HL-60 (cell line): ENCODE measurements around the gene MAPK6.

Experiments
- DNase-seq, 2 experiments: peaks; one replicate each; pipeline ENCODE4 v3.0.0-alpha.2; 2010 to 2020; ENCODE audit warnings: low read depth in 1 of 2, low spot score in 1 of 2
- H3K27ac ChIP-seq: fragments of 250-450 bp; sonication (Bioruptor Pico); replicated peaks from 2 replicates; pipeline ENCODE4 v1.5.1; 2020; ENCODE audit warnings: mild to moderate bottlenecking, moderate library complexity
- H3K27me3 ChIP-seq: fragments of 250-450 bp; sonication (Bioruptor Pico); 2 replicates; pipeline ENCODE4 v1.5.1; 2021; ENCODE audit warnings: mild to moderate bottlenecking, moderate library complexity; ENCODE audit not compliant: insufficient read depth, poor library complexity, severe bottlenecking
- H3K4me3 ChIP-seq: replicated peaks from 2 replicates; pipeline ENCODE4 v1.5.1; 2011; ENCODE audit warnings: mild to moderate bottlenecking, control low read depth, low read length; ENCODE audit not compliant: insufficient read depth
- GABPA ChIP-seq: IDR thresholded peaks from 2 replicates; pipeline ENCODE4 v1.6.1; 2012; ENCODE audit warnings: low read depth
- POLR2AphosphoS5 ChIP-seq: IDR thresholded peaks from 2 replicates; pipeline ENCODE4 v1.6.1; 2012; ENCODE audit warnings: low read depth
- SPI1 ChIP-seq: IDR thresholded peaks from 2 replicates; pipeline ENCODE4 v1.6.1; 2012; ENCODE audit warnings: low read depth, mild to moderate bottlenecking, borderline replicate concordance
- TF ChIP-seq, protein P1 (sequence below): IDR thresholded peaks from one replicate; pipeline ENCODE4 v1.5.1; 2011; ENCODE audit warnings: low read length, control low read depth, inconsistent platforms; ENCODE audit not compliant: insufficient read depth
- TF ChIP-seq, protein P2 (sequence below): IDR thresholded peaks from 2 replicates; pipeline ENCODE4 v1.6.1; 2012; ENCODE audit warnings: low read depth; ENCODE audit not compliant: insufficient replicate concordance

The MAPK6 gene

DNA sequence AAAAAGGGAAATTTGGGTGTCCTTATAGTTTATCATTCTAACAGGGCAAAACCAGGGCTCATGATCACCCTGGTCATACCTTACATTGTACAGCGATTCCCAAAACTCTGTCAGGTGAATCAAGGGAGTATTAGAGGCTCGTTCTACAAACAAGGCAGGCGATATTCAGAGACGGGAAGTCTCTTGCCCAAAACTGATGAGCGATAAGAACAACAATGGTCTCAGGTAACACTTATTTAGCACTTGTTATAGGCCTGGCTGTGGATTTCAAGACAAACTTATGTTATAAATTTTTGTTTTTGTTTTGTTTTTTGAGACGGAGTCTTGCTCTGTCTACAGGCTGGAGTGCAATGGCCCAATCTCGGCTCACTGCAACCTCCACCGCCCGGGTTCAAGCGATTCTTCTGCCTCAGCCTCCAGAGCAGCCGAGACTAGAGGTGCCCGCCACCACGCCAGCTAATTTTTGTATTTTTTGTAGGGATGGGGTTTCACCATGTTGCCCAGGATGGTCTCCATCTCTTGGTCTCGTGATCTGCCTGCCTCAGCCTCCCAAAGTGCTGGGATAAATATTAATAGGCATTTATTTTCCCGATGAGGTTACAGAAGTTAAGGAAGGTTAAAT, 80.7 kb downstream of the MAPK6 start:
- Histone ChIP-seq H3K27me3 (no peaks in the 10 kb centered on the region), H3K27ac (no peak overlapping the region), H3K4me3 (no peak overlapping the region)
- no peak for TF ChIP-seq POLR2AphosphoS5
- TF ChIP-seq SPI1, result no peak
- TF ChIP-seq, protein P1, sequence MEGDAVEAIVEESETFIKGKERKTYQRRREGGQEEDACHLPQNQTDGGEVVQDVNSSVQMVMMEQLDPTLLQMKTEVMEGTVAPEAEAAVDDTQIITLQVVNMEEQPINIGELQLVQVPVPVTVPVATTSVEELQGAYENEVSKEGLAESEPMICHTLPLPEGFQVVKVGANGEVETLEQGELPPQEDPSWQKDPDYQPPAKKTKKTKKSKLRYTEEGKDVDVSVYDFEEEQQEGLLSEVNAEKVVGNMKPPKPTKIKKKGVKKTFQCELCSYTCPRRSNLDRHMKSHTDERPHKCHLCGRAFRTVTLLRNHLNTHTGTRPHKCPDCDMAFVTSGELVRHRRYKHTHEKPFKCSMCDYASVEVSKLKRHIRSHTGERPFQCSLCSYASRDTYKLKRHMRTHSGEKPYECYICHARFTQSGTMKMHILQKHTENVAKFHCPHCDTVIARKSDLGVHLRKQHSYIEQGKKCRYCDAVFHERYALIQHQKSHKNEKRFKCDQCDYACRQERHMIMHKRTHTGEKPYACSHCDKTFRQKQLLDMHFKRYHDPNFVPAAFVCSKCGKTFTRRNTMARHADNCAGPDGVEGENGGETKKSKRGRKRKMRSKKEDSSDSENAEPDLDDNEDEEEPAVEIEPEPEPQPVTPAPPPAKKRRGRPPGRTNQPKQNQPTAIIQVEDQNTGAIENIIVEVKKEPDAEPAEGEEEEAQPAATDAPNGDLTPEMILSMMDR, result no peak
- TF ChIP-seq GABPA, result no peak
- TF ChIP-seq, protein P2, sequence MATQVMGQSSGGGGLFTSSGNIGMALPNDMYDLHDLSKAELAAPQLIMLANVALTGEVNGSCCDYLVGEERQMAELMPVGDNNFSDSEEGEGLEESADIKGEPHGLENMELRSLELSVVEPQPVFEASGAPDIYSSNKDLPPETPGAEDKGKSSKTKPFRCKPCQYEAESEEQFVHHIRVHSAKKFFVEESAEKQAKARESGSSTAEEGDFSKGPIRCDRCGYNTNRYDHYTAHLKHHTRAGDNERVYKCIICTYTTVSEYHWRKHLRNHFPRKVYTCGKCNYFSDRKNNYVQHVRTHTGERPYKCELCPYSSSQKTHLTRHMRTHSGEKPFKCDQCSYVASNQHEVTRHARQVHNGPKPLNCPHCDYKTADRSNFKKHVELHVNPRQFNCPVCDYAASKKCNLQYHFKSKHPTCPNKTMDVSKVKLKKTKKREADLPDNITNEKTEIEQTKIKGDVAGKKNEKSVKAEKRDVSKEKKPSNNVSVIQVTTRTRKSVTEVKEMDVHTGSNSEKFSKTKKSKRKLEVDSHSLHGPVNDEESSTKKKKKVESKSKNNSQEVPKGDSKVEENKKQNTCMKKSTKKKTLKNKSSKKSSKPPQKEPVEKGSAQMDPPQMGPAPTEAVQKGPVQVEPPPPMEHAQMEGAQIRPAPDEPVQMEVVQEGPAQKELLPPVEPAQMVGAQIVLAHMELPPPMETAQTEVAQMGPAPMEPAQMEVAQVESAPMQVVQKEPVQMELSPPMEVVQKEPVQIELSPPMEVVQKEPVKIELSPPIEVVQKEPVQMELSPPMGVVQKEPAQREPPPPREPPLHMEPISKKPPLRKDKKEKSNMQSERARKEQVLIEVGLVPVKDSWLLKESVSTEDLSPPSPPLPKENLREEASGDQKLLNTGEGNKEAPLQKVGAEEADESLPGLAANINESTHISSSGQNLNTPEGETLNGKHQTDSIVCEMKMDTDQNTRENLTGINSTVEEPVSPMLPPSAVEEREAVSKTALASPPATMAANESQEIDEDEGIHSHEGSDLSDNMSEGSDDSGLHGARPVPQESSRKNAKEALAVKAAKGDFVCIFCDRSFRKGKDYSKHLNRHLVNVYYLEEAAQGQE, result no peak
- no peak for DNase-seq

GRCh38 chr15:52100807-52101442, 81.9 kb downstream of the MAPK6 start:
- DNase-seq, result peak; percentile 76 to 80
- TF ChIP-seq GABPA (no peak), SPI1 (no peak), POLR2AphosphoS5 (0 out of 2 replicates have a peak, but pooled peaks have one; percentile 48)
- TF ChIP-seq, protein P2, result no peak
- Histone ChIP-seq H3K27me3 (no peaks in the 10 kb centered on the region), H3K27ac (no peak overlapping the region), H3K4me3 (no peak overlapping the region)

DNA sequence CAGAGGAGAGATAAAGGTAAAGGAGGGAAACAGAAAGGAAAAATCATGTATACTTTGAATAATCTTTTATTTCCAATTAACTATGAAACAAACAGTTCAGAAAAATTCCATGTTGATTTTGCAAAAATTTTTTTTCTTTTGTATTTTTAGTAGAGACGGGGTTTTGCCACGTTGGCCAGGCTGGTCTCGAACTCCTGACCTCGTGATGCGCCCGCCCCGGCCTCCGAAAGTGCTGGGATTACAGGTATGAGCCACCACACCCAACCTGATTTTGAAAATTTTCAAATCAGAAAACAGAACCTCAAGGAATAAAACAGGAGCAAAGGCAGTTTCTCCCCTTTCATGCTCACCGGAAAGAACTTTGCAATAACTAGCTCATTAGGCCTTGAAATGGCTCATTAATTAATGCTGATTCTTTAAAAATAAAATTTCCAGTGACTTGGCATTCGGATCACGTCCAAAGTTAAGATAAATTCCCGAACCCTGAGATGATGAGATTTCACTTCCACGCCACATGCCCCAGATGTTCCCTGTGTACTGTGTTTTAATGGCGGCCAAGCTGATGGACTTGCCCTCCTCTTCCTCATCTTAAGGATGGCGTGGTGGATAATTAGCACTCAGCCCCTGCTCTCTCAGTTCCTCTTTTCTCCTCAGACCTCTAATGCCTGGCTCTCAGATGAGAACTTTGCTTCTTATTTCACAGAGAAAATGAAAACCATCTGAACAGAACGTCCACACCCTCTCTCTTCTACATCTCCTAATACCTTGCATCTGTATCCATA, 82.7 kb downstream of the MAPK6 start:
- DNase-seq, result no peak
- no peaks in the 10 kb centered on the region for H3K27me3 ChIP-seq
- H3K27ac ChIP-seq, result no peak overlapping the region
- TF ChIP-seq SPI1 (peak; percentile 85), GABPA (no peak)
- no peak overlapping the region for H3K4me3 ChIP-seq

DNA sequence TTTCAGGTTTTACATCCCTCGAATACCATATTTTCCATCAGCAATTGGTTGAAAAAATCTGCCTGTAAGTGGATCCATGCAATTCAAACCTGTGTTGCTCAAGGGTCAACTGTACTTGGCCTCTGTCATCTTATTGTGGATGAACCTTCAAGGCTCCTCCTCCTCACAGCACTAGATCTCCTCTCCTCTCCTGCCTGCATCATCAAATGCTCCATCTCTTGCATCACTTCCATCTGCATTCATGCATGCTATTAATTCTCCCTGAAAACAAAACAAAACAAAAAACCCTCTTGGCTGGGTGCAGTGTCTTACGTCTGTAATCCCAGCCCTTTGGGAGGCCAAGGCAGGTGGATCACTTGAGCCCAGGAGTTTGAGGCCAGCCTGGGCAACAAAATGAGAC, 83.4 kb downstream of the MAPK6 start:
- no peak overlapping the region for H3K27ac ChIP-seq
- no peak overlapping the region for H3K4me3 ChIP-seq
- TF ChIP-seq, protein P2, result no peak
- TF ChIP-seq POLR2AphosphoS5, result no peak
- TF ChIP-seq, protein P1, result no peak
- no peak for TF ChIP-seq GABPA
- no peak for TF ChIP-seq SPI1
- no peaks in the 10 kb centered on the region for H3K27me3 ChIP-seq
- DNase-seq, result no peak
